SU-DHL-6 (cell line): Measurements from ENCODE around the gene CNTN4.

Source experiments
- H2AFZ ChIP-seq: fragments of 200-600 bp; sonication (generic); 2 replicates; pipeline ENCODE4 v1.6.1; 2014; ENCODE audit warnings: low read depth, mild to moderate bottlenecking, moderate library complexity, mixed read lengths, antibody characterized with exemption, low read length; ENCODE audit not compliant: severe bottlenecking
- H3F3A ChIP-seq: fragments of 200-600 bp; shearing (Covaris generic); 2 replicates; pipeline ENCODE4 v1.6.0; 2016; ENCODE audit warnings: antibody characterized with exemption, mild to moderate bottlenecking; ENCODE audit not compliant: insufficient read depth
- H3K27ac ChIP-seq: fragments of 200-600 bp; sonication (generic); 2 replicates; pipeline ENCODE4 v1.5.1; 2016; ENCODE audit warnings: low read depth, mild to moderate bottlenecking, low read length, moderate library complexity, mixed read lengths
- H3K27me3 ChIP-seq: fragments of 200-600 bp; sonication (generic), shearing (Covaris generic); 2 replicates; pipeline ENCODE4 v1.6.0; 2014; ENCODE audit warnings: mild to moderate bottlenecking, low read length
- H3K36me3 ChIP-seq: fragments of 200-600 bp; sonication (generic); 2 replicates; pipeline ENCODE4 v1.6.1; 2014; ENCODE audit warnings: mild to moderate bottlenecking, low read length, mixed read lengths
- H3K4me2 ChIP-seq: fragments of 300-600, 200-600 bp; shearing (Covaris generic), sonication (generic); 2 replicates; pipeline ENCODE4 v1.6.0; 2014; ENCODE audit warnings: low read length, low read depth, mild to moderate bottlenecking; ENCODE audit not compliant: poor library complexity, severe bottlenecking
- H3K4me3 ChIP-seq: fragments of 200-600 bp; sonication (generic); 2 replicates; pipeline ENCODE4 v1.5.1; 2014; ENCODE audit warnings: antibody characterized with exemption, low read length, mild to moderate bottlenecking, mixed read lengths; ENCODE audit not compliant: insufficient read depth, poor library complexity, severe bottlenecking
- H3K79me2 ChIP-seq: fragments of 200-600 bp; sonication (generic); 2 replicates; pipeline ENCODE4 v1.6.1; 2014; ENCODE audit warnings: mild to moderate bottlenecking, low read length, moderate library complexity; ENCODE audit not compliant: insufficient read depth
- H3K9ac ChIP-seq: fragments of 200-600 bp; sonication (generic); 2 replicates; pipeline ENCODE4 v1.7.0; 2014; ENCODE audit warnings: mild to moderate bottlenecking, low read length
- H3K9me2 ChIP-seq: fragments of 200-600 bp; sonication (generic); replicated peaks from 2 replicates; pipeline ENCODE4 v1.6.1; 2014; ENCODE audit warnings: low read length; ENCODE audit not compliant: insufficient read depth
- H3K9me3 ChIP-seq: fragments of 200-600 bp; sonication (generic); 2 replicates; pipeline ENCODE4 v1.6.1; 2014; ENCODE audit warnings: low read length, mixed read lengths; ENCODE audit not compliant: insufficient read depth
- H4K20me1 ChIP-seq: fragments of 200-600 bp; sonication (generic); 2 replicates; pipeline ENCODE4 v1.6.1; 2014; ENCODE audit warnings: low read depth, mild to moderate bottlenecking, antibody characterized with exemption, low read length, moderate library complexity, mixed read lengths
- EZH2phosphoT487 ChIP-seq: fragments of 200-600 bp; sonication (generic), shearing (Covaris generic); conservative IDR thresholded peaks from 2 replicates; pipeline ENCODE4 v1.6.1; 2018; ENCODE audit warnings: mild to moderate bottlenecking, antibody characterized with exemption, low read length, moderate library complexity, mixed read lengths
- TF ChIP-seq, protein P1 (sequence below): fragments of 200-600 bp; sonication (generic); IDR thresholded peaks from one replicate; pipeline ENCODE4 v1.5.1; 2017; ENCODE audit warnings: antibody characterized with exemption, mild to moderate bottlenecking, low read length, moderate library complexity; ENCODE audit not compliant: insufficient read depth, poor library complexity, severe bottlenecking

The CNTN4 gene

DNA sequence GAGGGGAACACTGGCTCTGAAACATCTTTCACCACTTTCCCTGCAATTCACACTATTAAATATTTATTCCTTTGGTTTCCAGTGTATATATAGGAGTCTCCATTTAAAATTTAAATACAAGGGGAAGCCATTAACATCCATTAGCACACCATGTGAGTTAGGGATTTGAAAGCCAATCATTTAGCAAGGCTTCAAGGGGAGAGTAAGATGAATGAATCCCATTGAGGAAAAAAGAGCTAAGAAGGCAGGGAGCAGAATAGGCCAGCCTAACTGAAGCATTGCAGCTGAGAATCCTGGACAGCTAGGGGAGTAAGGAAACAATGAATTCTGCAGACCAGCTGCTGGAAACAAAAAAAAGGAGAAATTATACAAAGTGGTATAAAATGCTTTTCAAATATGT is 585.4 kb downstream of the CNTN4 start:
- Histone ChIP-seq H3K9me3 (no peaks in the 10 kb centered on the region), H3K4me2 (no peak overlapping the region), H3K9me2 (no peaks in the 10 kb centered on the region), H3F3A (no peaks in the 10 kb centered on the region), H2AFZ (no peak overlapping the region), H3K79me2 (no peaks in the 10 kb centered on the region), H3K9ac (no peak overlapping the region), H3K27me3 (no peaks in the 10 kb centered on the region; the same call in 1 of the 2 replicates), H3K4me3 (no peak overlapping the region), H3K36me3 (no peaks in the 10 kb centered on the region), H4K20me1 (no peaks in the 10 kb centered on the region), H3K27ac (no peak overlapping the region)
- TF ChIP-seq EZH2phosphoT487, result no peak
- TF ChIP-seq, protein P1, sequence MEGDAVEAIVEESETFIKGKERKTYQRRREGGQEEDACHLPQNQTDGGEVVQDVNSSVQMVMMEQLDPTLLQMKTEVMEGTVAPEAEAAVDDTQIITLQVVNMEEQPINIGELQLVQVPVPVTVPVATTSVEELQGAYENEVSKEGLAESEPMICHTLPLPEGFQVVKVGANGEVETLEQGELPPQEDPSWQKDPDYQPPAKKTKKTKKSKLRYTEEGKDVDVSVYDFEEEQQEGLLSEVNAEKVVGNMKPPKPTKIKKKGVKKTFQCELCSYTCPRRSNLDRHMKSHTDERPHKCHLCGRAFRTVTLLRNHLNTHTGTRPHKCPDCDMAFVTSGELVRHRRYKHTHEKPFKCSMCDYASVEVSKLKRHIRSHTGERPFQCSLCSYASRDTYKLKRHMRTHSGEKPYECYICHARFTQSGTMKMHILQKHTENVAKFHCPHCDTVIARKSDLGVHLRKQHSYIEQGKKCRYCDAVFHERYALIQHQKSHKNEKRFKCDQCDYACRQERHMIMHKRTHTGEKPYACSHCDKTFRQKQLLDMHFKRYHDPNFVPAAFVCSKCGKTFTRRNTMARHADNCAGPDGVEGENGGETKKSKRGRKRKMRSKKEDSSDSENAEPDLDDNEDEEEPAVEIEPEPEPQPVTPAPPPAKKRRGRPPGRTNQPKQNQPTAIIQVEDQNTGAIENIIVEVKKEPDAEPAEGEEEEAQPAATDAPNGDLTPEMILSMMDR, result no peak

DNA sequence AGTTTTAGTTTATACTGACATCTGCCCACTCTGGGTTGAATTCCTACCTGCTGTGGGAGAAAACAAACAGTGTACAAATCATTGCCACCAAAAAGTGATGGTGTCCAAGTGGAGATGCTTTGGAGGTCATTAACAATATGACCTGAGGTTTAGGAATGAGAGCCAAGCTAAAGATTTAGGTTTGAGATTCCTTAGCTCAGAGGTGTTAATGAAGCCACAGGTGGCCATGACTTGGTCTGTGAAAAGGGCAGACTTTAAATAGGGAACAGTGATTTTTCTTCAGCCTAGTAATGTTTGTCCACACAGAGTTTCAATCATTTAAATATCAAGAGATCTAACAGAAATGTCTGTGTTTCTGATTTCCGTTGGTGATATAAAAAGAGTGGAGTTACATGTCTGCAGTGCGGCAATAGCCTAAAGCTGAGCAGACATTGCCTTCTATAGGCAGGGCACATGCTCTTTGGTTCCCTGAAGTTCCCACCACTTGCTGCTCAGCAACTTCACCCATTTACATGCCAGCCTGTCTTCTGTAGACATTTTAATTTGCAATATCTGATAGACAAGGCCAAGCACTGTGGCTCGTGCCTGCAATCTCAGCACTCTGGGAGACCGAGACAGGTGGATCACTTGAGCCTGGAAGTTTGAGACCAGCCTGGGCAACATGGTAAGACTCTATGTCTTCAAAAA is 588.3 kb downstream of the CNTN4 start:
- Histone ChIP-seq H3K9me3 (no peaks in the 10 kb centered on the region), H3K4me3 (no peak overlapping the region), H3F3A (no peaks in the 10 kb centered on the region), H4K20me1 (no peaks in the 10 kb centered on the region), H2AFZ (no peak overlapping the region), H3K27ac (no peak overlapping the region), H3K4me2 (no peak overlapping the region), H3K36me3 (no peaks in the 10 kb centered on the region), H3K9ac (no peak overlapping the region), H3K27me3 (no peaks in the 10 kb centered on the region; the same call in 1 of the 2 replicates), H3K79me2 (no peaks in the 10 kb centered on the region), H3K9me2 (no peaks in the 10 kb centered on the region)
- TF ChIP-seq EZH2phosphoT487, result no peak
- TF ChIP-seq, protein P1, result no peak

DNA sequence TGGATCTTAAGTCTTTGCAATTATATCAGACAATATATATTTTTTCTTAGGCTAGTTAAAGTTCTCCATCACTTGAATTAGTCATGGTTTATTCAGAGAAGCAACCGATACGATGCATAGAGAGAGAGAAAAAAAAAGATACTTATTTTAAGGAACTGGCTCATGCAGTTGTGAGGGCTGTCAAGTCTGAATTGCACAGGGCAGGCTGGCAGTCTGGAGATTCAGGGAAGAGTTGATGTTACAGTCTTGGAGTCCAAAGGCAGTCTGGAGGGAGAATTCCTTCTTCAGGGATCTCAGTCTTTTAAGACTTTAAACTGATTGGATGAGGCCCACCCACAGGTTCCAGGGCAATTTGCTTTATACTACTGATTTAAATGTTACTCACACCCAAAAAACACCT is 598.9 kb downstream of the CNTN4 start:
- Histone ChIP-seq H3K9me3 (no peaks in the 10 kb centered on the region), H3K79me2 (no peaks in the 10 kb centered on the region), H3K36me3 (no peaks in the 10 kb centered on the region), H3K9ac (no peak overlapping the region), H3K27ac (no peak overlapping the region), H3F3A (no peaks in the 10 kb centered on the region), H3K4me2 (no peak overlapping the region), H3K27me3 (no peaks in the 10 kb centered on the region), H3K9me2 (no peaks in the 10 kb centered on the region), H2AFZ (no peak overlapping the region), H3K4me3 (no peak overlapping the region), H4K20me1 (no peaks in the 10 kb centered on the region)
- TF ChIP-seq, protein P1, result no peak
- no peak for TF ChIP-seq EZH2phosphoT487
